ENCODE data around the gene OR2A5. TPM values are rescaled to one million over a fixed set of nuclear protein-coding genes. Genes with fewer than 3 reads are reported as not detected.
"Not testable (repeated sequence)": the region's sequence is repeated elsewhere in the genome, so short reads cannot be mapped to it uniquely, and the experiment has no call there.

Gene OR2A5
- total RNA-seq, 4 donors from 2014 or later = not detected

DNA sequence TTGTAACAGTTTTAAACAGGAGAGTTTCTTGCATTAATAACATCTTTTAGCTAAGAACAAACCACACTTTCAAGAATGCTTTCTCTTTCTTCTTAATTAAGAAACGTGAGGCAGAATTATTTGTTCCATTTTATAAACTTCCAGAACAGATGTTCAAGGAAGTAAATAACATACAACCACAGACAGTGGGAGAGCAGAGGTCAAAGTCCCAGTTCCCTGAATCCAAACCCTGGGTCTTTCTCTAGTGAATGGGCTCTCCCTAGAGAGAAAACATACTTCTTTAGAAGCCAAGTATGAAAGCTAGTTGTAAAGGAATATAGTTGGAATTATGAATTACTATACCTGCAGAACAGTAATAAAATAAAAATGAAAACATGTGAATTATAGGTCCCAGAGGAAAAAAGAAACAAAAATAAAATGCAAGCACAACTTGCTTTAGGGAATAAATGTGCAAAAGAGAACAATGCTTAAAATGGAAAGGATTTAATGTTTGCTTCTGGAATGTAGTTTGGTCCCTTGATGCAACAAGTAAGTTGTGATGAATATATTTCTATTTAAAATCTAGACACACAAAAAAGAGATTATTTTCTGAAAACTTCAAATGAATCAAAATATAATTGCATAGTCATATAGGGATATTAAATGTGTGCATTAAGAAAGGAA, 42.6 kb upstream of the OR2A5 start:
- Histone ChIP-seq H3K4me3 (no peak overlapping the region), H3K9me3 (no peaks in the 10 kb centered on the region), H3K27ac (no peak overlapping the region), H3K4me1 (no peaks in the 10 kb centered on the region), H3K36me3 (no peaks in the 10 kb centered on the region), H3K27me3 (no peaks in the 10 kb centered on the region)
- TF ChIP-seq CTCF (IDR thresholded peaks at IDR 0.05 in 4 of 5, conservative IDR thresholded peaks at IDR 0.05 in 1 of 5) (no peak), POLR2A (IDR thresholded peaks at IDR 0.05) (no peak)
- intact Hi-C loops (cut with DNase I; ENCODE audit: low total_unique reads) (no loop called here), in situ Hi-C loops (cut with MboI; ENCODE audit: low sequenced_read_pairs in 4 of 4) (no loop called here)
- DNase-seq (no peak), ATAC-seq (no peak)

DNA sequence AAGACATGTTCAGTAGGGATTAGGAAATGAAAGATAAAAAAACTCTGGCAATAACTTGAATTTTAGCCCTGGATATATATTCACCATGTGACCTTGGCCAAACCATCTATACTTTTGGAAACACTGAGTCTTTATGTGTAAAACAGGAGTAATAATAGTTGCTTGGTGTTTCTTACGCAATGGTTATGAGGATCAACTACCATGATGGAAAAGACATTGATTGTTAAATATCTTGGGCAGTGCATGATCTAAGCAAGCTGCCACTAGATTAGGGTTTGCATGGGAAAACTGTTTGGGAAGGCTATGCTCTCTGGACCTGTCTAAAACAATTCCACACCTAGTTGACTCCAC, 42.1 kb upstream of the OR2A5 start:
- no peaks in the 10 kb centered on the region for H3K27me3 ChIP-seq
- intact Hi-C loops (cut with DNase I; ENCODE audit: low total_unique reads) = no loop called here
- no peak overlapping the region for H3K4me3 ChIP-seq
- in situ Hi-C loops (cut with MboI; ENCODE audit: low sequenced_read_pairs in 4 of 4) = no loop called here
- no peak overlapping the region for H3K27ac ChIP-seq
- H3K4me1 ChIP-seq = no peaks in the 10 kb centered on the region
- no peaks in the 10 kb centered on the region for H3K9me3 ChIP-seq
- no peaks in the 10 kb centered on the region for H3K36me3 ChIP-seq
- DNase-seq (no peak), ATAC-seq (no peak)
- no peak for TF ChIP-seq POLR2A (IDR thresholded peaks at IDR 0.05)
- TF ChIP-seq CTCF (IDR thresholded peaks at IDR 0.05 in 4 of 5, conservative IDR thresholded peaks at IDR 0.05 in 1 of 5) = no peak

DNA sequence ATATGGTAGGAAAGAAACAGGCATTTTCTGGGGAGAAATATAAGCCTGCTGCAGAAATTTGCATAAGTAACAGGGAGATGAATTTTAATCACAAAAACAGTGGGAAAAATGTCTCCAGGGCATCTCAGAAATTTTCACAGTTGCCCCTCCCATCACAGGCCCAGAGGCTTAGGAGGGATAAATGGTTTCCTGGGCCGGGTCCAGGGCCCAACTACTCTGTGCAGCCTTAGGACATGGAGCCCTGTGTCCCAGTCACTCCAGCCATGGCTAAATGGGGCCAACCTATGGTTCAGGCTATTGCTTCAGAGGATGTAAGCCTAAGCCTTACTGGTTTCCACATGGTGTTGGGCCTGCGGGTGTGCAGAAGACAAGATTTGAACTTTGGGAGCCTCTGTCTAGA, 39.4 kb upstream of the OR2A5 start:
- ATAC-seq = no peak
- intact Hi-C loops (cut with DNase I; ENCODE audit: low total_unique reads) = no loop called here

GRCh38 chr7:144010061-144010460, 38.7 kb upstream of the OR2A5 start:
- in situ Hi-C loops (cut with MboI; ENCODE audit: low sequenced_read_pairs in 4 of 4); H3K9me3 ChIP-seq; H3K4me3 ChIP-seq; ATAC-seq; H3K27ac ChIP-seq; intact Hi-C loops (cut with DNase I; ENCODE audit: low total_unique reads); H3K27me3 ChIP-seq; H3K36me3 ChIP-seq; DNase-seq; H3K4me1 ChIP-seq: not testable (repeated sequence)

More for the DNA sequence above, 39.4 kb upstream of the OR2A5 start:
- no peak for DNase-seq
- no peak overlapping the region for H3K27ac ChIP-seq
- H3K27me3 ChIP-seq = no peaks in the 10 kb centered on the region
- H3K9me3 ChIP-seq = no peaks in the 10 kb centered on the region
- in situ Hi-C loops (cut with MboI; ENCODE audit: low sequenced_read_pairs in 4 of 4) = no loop called here
- TF ChIP-seq CTCF (IDR thresholded peaks at IDR 0.05 in 4 of 5, conservative IDR thresholded peaks at IDR 0.05 in 1 of 5) (no peak), POLR2A (IDR thresholded peaks at IDR 0.05) (no peak)
- H3K36me3 ChIP-seq = no peaks in the 10 kb centered on the region
- no peak overlapping the region for H3K4me3 ChIP-seq
- H3K4me1 ChIP-seq = no peaks in the 10 kb centered on the region

DNA sequence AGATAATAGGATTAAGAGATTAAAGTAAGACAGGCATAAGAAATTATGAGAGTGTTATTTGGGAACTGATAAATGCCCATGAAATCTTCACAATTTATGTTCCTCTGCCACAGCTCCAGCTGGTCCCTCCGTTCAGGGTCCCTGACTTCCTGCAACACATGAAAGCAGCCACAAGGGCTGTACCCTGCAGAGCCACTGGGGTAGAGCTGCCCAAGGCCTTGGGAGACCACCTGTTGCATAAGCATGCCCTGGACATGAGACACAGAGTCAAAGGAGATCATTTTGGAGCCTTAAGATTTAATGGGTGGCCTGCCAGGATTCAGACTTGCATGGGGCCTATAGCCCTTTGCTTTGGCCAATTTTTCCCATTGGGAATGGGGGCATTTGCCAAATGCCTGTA, 37.9 kb upstream of the OR2A5 start:
- H3K9me3 ChIP-seq; DNase-seq; H3K36me3 ChIP-seq; ATAC-seq; H3K4me1 ChIP-seq; in situ Hi-C loops (cut with MboI; ENCODE audit: low sequenced_read_pairs in 4 of 4); H3K27me3 ChIP-seq; H3K27ac ChIP-seq; intact Hi-C loops (cut with DNase I; ENCODE audit: low total_unique reads); H3K4me3 ChIP-seq: not testable (repeated sequence)
